CD14-positive monocyte (primary cell): ENCODE results near the gene PSMA8. TPM values are rescaled to one million over a fixed set of nuclear protein-coding genes. Genes with fewer than 3 reads are reported as not detected.

Experiments
- DNase-seq, 3 donors: peaks; one replicate each; pipeline ENCODE4 v3.0.0-alpha.2; 2011 to 2022
- H2AFZ ChIP-seq: 2 replicates; pipeline ENCODE4 v1.6.0; 2012; ENCODE audit warnings: mild to moderate bottlenecking, low read depth, low read length, inconsistent platforms; ENCODE audit not compliant: insufficient read depth, poor library complexity, severe bottlenecking
- H3K27ac ChIP-seq, 2 donors: 1 replicate in 1 of 2; 2 replicates in 1 of 2; pipeline ENCODE4 v1.5.1; 2012 to 2013; ENCODE audit warnings: low read length in 2 of 2, control low read depth in 1 of 2, inconsistent platforms in 1 of 2, low read depth in 1 of 2, mild to moderate bottlenecking in 1 of 2
- H3K27me3 ChIP-seq, 2 donors: one replicate each; pipeline versions ENCODE4 v1.6.0 to v1.6.1; 2011 to 2013; ENCODE audit warnings: low read length in 2 of 2; ENCODE audit not compliant: control insufficient read depth in 2 of 2, insufficient read depth in 2 of 2
- H3K36me3 ChIP-seq, 2 donors: replicated peaks in 1 of 2; 1 replicate in 1 of 2; 2 replicates in 1 of 2; pipeline versions ENCODE4 v1.5.1 to v1.6.1; 2012 to 2013; ENCODE audit warnings: low read length in 2 of 2, control low read depth in 1 of 2, inconsistent platforms in 1 of 2, mild to moderate bottlenecking in 1 of 2; ENCODE audit not compliant: insufficient read depth in 2 of 2, control insufficient read depth in 1 of 2
- H3K4me1 ChIP-seq, 2 donors: 1 replicate in 1 of 2; 2 replicates in 1 of 2; pipeline versions ENCODE4 v1.5.1 to v1.6.1; 2012 to 2013; ENCODE audit warnings: low read length in 2 of 2, control low read depth in 1 of 2, inconsistent platforms in 1 of 2, mild to moderate bottlenecking in 1 of 2, moderate library complexity in 1 of 2; ENCODE audit not compliant: insufficient read depth in 2 of 2, control insufficient read depth in 1 of 2
- H3K4me2 ChIP-seq: replicated peaks from 2 replicates; pipeline ENCODE3; 2012; ENCODE audit warnings: low read length, moderate library complexity, mild to moderate bottlenecking; ENCODE audit not compliant: poor library complexity, severe bottlenecking; ENCODE audit errors: extremely low read depth
- H3K4me3 ChIP-seq, 3 experiments: fragments of 200-600 bp in 1 of 3; sonication (generic) in 1 of 3; replicated peaks in 1 of 3; 1 replicate in 2 of 3; 2 replicates in 1 of 3; pipeline ENCODE4 v1.5.1; 2011 to 2013; ENCODE audit warnings: low read length in 3 of 3, mild to moderate bottlenecking in 3 of 3, control low read depth in 2 of 3, low read depth in 2 of 3, inconsistent platforms in 1 of 3, moderate library complexity in 1 of 3
- H3K79me2 ChIP-seq: 2 replicates; pipeline ENCODE4 v1.6.0; 2012; ENCODE audit warnings: mild to moderate bottlenecking, control low read depth, inconsistent platforms, low read length, moderate library complexity; ENCODE audit not compliant: insufficient read depth
- H3K9ac ChIP-seq: 2 replicates; pipeline ENCODE4 v1.6.0; 2017; ENCODE audit warnings: low read length, mild to moderate bottlenecking; ENCODE audit not compliant: insufficient read depth, poor library complexity, severe bottlenecking
- H3K9me3 ChIP-seq, 2 donors: replicated peaks in 1 of 2; 1 replicate in 1 of 2; 2 replicates in 1 of 2; pipeline versions ENCODE4 v1.5.1 to v1.6.1; 2012 to 2013; ENCODE audit warnings: low read length in 2 of 2, control low read depth in 1 of 2; ENCODE audit not compliant: control insufficient read depth in 1 of 2, insufficient read depth in 1 of 2
- H4K20me1 ChIP-seq: 2 replicates; pipeline ENCODE4 v1.6.0; 2012; ENCODE audit warnings: mild to moderate bottlenecking, low read length, control low read depth, moderate library complexity; ENCODE audit not compliant: insufficient read depth
- H3K27ac Mint-ChIP-seq, 7 donors: one replicate each; pipeline ENCODE4 v1.8.0; 2020; ENCODE audit warnings: mild to moderate bottlenecking in 7 of 7, mixed read lengths in 7 of 7, moderate library complexity in 6 of 7, inconsistent platforms in 2 of 7
- H3K27me3 Mint-ChIP-seq, 3 donors: one replicate each; pipeline ENCODE4 v1.8.0; 2021 to 2022; ENCODE audit warnings: low read depth in 3 of 3, mild to moderate bottlenecking in 3 of 3, mixed read lengths in 3 of 3, moderate library complexity in 3 of 3, inconsistent platforms in 1 of 3
- H3K36me3 Mint-ChIP-seq, 2 donors: one replicate each; pipeline ENCODE4 v1.8.0; 2020; ENCODE audit warnings: mixed read lengths in 2 of 2, inconsistent platforms in 1 of 2, mild to moderate bottlenecking in 1 of 2
- H3K4me1 Mint-ChIP-seq: one replicate; pipeline ENCODE4 v1.8.0; 2020; ENCODE audit warnings: mild to moderate bottlenecking, mixed read lengths
- H3K4me3 Mint-ChIP-seq, 2 donors: one replicate each; pipeline ENCODE4 v1.8.0; 2020; ENCODE audit warnings: mild to moderate bottlenecking in 2 of 2, mixed read lengths in 2 of 2, moderate library complexity in 1 of 2
- H3K9me3 Mint-ChIP-seq, 7 donors: one replicate each; pipeline ENCODE4 v1.8.0; 2020 to 2022; ENCODE audit warnings: mixed read lengths in 7 of 7, mild to moderate bottlenecking in 6 of 7, moderate library complexity in 6 of 7, inconsistent platforms in 2 of 7
- WGBS: methylation state at CpG from one replicate; pipeline ENCODE4 v1.1.5; 2013; ENCODE audit warnings: missing lambda C conversion rate; ENCODE audit not compliant: insufficient coverage; 5-methylcytosine and 5-hydroxymethylcytosine counted together
- intact Hi-C, 2 donors: fragments of 100-400 bp; cut with micrococcal nuclease; formaldehyde crosslinking; loops; one replicate each; pipeline versions ENCODE4 v1.15.0 to v1.15.1; 2023
- polyA plus RNA-seq, 3 donors: library from polyadenylated mRNA; depleted of rRNA in 1 of 3; unstranded in 2 of 3; stranded (reverse) in 1 of 3; fragments of 300-500 nt in 2 of 3; fragments of >200 nt in 1 of 3; fragmentation: Illumina TruSeq in 2 of 3; gene quantifications; 1 replicate in 2 of 3; 2 replicates in 1 of 3; pipeline ENCODE4 v1.2.3, GENCODE V29; 2012 to 2021
- TF ChIP-seq, protein P1 (sequence below): fragments of 200-600 bp; IDR thresholded peaks from one replicate; pipeline ENCODE4 v1.8.0; 2022; ENCODE audit warnings: antibody characterized with exemption, mild to moderate bottlenecking

The PSMA8 gene
- polyA plus RNA-seq, 3 donors: 0.13 TPM; not detected in 2

- H3K4me2 ChIP-seq: peak overlapping the region; percentile 92
- H3K4me1 Mint-ChIP-seq: peaks cover 21% of the 10 kb centered on the region
- H3K4me3 ChIP-seq: peak overlapping the region in 1 of 3 experiments; percentile 79
- peak overlapping the region; percentile 97 to 98 for H3K4me3 Mint-ChIP-seq
- H3K9ac ChIP-seq: peak overlapping the region; percentile 81
- peak overlapping the region; percentile 93 for H2AFZ ChIP-seq
- no peaks in the 10 kb centered on the region for H3K79me2 ChIP-seq
- no peak overlapping the region for H3K27ac ChIP-seq
- no peaks in the 10 kb centered on the region for H3K36me3 ChIP-seq
- DNase-seq: peak in 1 of 3 donors; percentile 10
- no peaks in the 10 kb centered on the region for H3K27me3 ChIP-seq
- H3K9me3 Mint-ChIP-seq: peaks cover 0 to 2% (median 0%) of the 10 kb centered on the region in 7 donors
- H3K27me3 Mint-ChIP-seq: peaks cover 5 to 14% (median 10%) of the 10 kb centered on the region in 3 donors
- 73% methylated on average over 1 of the region's 7 CpGs for WGBS
- intact Hi-C loops: loop anchor here (10.0 kb wide), 1 partner anchor 130 kb away; the partner anchor contains the start of gene SS18 (in 2 of the 2)
- H3K27ac Mint-ChIP-seq: peak overlapping the region in 4 of 7 donors; percentile 19 to 95 (median 56)
- H4K20me1 ChIP-seq: no peaks in the 10 kb centered on the region
- H3K36me3 Mint-ChIP-seq: no peaks in the 10 kb centered on the region
- peaks cover 13 to 24% of the 10 kb centered on the region in 2 donors for H3K4me1 ChIP-seq
- no peaks in the 10 kb centered on the region for H3K9me3 ChIP-seq
- TF ChIP-seq, protein P1, sequence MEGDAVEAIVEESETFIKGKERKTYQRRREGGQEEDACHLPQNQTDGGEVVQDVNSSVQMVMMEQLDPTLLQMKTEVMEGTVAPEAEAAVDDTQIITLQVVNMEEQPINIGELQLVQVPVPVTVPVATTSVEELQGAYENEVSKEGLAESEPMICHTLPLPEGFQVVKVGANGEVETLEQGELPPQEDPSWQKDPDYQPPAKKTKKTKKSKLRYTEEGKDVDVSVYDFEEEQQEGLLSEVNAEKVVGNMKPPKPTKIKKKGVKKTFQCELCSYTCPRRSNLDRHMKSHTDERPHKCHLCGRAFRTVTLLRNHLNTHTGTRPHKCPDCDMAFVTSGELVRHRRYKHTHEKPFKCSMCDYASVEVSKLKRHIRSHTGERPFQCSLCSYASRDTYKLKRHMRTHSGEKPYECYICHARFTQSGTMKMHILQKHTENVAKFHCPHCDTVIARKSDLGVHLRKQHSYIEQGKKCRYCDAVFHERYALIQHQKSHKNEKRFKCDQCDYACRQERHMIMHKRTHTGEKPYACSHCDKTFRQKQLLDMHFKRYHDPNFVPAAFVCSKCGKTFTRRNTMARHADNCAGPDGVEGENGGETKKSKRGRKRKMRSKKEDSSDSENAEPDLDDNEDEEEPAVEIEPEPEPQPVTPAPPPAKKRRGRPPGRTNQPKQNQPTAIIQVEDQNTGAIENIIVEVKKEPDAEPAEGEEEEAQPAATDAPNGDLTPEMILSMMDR: no peak
Observed at GRCh38 chr18:26225022-26225693, 91.5 kb downstream of the PSMA8 start.

GRCh38 chr18:26225915-26226228, 92.2 kb downstream of the PSMA8 start:
- Histone ChIP-seq H4K20me1 (no peaks in the 10 kb centered on the region), H3K79me2 (no peaks in the 10 kb centered on the region), H3K4me3 (peak overlapping the region; percentile 60 to 79 (median 65)), H3K27ac (peak overlapping the region in 1 of 2 donors; percentile 76), H3K9me3 (no peaks in the 10 kb centered on the region), H2AFZ (peak overlapping the region; percentile 93), H3K9ac (peak overlapping the region; percentile 81), H3K4me1 (peaks cover 13 to 24% of the 10 kb centered on the region in 2 donors), H3K27me3 (no peaks in the 10 kb centered on the region), H3K4me2 (peak overlapping the region; percentile 92), H3K36me3 (no peaks in the 10 kb centered on the region)
- Mint-ChIP-seq H3K27me3 (peaks cover 5 to 14% (median 10%) of the 10 kb centered on the region in 3 donors), H3K27ac (peak overlapping the region; percentile 57 to 96 (median 85)), H3K4me3 (peak overlapping the region; percentile 97 to 98), H3K9me3 (peaks cover 0 to 2% (median 0%) of the 10 kb centered on the region in 7 donors), H3K4me1 (peaks cover 21% of the 10 kb centered on the region), H3K36me3 (no peaks in the 10 kb centered on the region)
- DNase-seq: no peak
- intact Hi-C loops: loop anchor here (10.0 kb wide), 1 partner anchor 131 kb away; the partner anchor contains the start of gene SS18 (in 2 of the 2)
- TF ChIP-seq, protein P1: no peak
- 0% methylated on average over 2 of the region's 8 CpGs for WGBS
